NCI-H748 (cell line): ENCODE measurements around the gene XRRA1.

Experiments used
- DNase-seq: peaks from one replicate; lab custom pipeline; 2025; ENCODE audit not compliant: unreplicated experiment; lab: John Stamatoyannopoulos, UW

XRRA1 gene

DNA sequence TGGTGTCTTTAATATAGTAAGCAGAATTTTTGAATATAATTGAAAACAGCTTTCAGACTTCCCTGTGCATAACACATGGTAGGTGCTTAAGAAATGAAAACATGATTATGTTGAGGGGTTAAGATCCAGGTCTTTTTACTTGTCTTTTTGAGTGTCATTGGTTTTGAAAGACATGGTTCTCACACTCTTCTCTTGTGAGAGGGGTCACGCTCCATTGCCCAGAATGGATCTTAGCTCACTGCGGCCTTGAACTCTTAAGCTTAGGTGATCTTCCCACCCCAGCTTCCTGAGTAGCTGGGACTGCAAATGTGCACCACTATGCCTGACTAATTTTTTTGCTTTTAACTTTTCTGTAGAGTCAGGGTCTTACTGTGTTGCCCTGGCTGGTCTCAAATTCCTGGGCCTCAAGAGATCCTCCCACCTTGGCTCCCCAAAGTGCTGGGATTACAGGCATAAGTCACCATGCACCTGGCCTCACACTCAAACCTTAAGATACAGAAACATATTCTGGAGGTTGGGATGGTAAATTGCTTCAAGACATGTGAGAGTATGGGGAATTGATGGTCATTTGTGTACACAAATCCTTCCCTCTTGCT is 1.6 kb upstream of the XRRA1 start:
- no peak for DNase-seq

DNA sequence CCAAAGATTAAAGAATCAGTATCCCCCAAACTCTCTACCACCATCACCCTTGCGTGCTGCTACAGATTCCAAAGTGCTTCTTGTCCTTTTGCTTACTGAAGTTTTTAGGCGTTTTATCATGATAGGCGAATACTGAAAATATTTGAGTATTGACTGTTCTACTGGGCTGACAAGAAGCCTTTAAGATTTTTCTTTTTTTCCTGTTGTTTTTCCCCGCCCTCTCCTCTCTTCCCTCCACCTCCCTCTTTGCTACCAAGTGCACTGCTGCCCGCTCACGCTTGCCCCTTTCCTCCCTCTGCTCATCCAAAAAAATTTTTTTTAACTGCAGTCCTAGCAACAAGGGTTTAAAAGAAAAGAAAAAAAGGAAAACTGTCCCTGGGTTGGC is 854 bp upstream of the XRRA1 start:
- no peak for DNase-seq

DNA sequence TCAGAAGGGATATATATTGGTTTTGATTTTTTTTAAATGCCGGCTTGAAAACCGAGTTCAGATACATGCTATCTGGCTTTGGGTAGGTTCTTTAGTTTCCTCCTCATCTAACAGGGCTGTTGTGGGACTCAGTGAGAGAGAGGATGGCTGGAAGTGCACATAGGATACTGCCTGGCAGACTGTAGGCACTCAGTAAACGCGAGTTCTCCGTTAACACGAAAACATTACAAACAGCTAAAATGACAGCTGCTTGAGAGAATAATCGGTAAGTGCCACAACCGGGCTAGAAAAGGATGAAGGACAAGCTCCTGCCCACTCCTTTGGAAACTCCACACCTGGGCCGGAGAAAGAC is 369 bp downstream of the XRRA1 start:
- DNase-seq: no peak

DNA sequence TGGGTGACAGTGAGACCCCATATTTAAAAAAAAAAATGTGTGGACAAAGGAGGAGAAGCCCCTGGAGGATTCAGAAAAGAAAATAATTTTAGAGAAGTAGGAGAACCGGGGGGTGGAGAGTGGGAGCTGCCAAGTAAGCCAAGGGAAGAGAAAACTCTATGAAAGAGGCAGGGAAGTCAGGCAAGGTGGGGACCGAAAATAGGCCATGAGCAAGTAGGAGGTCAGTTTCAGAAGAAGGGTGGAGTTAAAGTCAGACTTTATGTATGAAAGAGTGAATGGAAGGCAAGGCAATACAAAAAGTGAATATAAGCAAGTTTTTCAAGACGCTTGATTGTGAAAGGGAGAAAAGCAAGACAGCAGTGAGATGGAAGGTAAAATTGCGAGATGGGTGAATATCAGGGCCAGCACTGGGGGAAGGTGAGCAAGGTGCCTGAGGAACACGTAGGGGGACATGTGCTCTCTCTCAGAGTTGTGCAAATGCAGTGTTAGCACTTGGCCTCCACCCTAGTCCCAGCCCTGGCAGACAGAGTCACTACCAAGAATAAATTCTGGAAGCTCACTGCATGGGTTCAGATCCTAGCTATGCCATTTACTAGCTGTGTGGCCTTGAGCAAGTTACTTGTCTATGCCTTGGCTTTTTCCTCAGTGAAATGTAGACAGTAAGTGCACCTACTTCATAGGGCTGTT is 6.7 kb downstream of the XRRA1 start:
- DNase-seq: no peak

DNA sequence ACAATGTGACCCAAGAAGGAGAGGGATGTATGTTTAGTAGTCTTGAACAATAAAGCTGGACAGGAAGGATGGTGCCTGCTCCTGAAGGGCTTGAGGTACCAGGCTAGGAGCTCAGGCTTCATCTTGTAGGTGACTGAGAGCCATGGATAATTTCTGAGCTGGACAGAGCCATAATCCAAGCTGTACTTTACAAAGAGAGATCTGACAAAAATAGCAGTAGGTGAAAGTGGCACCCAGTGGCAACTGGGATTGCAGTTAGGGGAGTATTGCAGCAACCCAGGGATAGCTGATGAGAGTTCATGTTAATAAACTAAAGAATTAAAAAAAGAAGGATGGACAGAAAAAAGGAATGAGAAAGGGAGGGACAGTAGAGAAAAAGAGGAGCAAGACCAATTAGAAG is 7.4 kb downstream of the XRRA1 start:
- DNase-seq: no peak

DNA sequence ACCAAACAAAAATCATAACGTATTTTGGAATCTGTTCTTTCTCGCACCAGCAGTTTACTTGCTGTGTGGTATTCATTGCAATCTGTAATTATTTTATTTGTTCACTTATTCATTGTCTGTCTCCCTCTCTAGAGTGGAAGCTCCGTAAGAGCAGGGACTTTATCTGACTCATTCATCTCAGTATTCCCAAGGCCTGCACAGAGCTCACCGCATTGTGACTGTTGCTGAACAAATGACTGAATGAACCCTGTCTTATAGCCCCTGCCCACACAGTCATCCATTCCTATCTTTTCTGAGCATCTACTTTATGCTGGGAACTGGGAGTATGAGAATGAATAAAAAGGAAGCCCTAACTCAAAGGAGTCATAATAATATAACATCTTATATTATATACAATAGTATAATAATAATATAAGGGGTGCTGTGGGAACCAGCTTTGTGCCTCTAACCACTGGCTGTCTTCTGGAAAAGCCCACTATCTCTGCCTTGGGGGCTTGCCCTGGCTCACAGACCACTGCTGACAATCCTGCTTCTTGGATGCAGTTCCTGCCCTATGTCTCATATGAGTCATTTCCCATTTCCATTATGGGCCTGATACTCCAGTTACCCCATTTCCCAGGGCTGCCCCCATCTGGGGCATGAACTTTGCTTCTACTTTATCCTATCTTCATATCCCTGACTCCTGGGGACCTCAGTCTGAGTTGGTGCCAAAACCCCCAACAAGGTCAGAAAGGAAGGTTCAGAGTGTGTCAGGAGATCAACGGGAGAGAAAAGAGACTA is 11.0 kb downstream of the XRRA1 start:
- DNase-seq: no peak

DNA sequence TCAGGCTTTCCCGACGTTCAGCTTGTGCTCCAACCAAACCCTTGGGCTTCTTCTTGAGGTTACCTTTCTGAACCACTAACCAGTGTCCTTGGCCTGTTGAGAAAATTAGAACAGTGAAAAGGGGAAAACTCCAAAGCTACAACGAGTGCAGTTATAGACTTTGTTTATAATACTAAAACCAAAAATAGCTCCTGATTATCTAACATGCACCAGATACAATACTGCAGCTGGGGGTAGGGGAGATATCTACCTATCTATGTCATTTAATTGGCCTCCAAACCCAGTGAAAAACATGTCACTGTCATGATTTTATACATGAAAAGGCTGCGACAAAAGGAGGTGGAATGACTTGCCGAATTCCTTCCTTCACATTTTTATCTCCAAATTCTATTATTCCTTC is 11.9 kb downstream of the XRRA1 start:
- no peak for DNase-seq

DNA sequence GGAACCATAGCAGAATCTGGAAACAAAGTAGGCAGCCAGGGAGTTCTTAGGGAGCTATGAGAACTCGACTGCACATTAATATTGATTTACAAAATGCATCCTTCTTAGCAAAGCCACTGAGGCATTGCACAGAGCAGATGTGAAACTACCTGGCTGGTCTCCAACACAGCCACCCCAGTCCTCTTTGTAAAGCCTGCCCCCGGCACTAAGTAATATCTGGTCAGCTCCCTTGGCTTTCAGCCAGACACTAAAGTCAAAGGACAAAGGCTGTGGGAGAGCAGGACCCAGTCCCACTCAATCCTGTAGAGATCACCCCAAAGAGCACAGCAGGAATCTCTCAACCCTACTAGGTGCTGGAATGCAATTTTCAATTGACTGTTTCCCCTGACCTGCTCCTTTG is 12.8 kb downstream of the XRRA1 start:
- DNase-seq: no peak

DNA sequence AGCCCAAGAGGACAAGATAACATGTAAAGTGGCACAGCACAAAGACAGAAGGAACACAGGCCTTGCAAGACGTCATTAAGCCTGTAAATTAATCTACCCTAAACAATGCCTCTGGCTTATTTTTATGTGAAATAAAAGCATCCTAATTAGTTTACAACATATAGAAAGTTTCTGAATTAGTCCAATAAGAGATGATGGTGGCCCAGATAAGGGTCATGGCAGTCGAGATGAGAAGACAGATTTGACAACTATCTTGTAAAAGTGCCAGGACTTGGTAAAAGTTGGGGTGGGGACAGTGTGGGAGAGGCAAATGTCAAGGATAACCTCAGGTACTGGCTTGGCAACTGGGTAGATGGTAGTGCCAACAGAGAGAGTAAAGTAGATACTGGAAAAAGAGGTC is 13.6 kb downstream of the XRRA1 start:
- no peak for DNase-seq

DNA sequence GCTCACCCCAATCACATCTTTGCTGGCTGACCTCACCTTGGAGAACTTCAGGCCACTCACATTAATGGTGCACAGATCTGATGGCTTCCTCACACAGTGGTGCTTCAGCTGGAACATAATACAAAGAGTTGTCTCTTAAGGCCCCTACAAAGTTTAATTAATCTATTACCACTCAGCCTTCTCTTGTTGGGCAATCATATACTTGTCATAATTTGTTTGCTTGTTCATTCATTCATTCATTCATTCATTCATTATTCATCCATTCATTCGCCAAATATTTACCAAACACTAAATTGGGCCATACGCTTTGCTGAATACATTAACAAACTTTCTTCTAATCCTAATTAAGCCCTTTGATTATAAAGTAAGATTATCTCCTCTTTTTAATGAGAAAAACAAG is 15.1 kb downstream of the XRRA1 start:
- DNase-seq: no peak

DNA sequence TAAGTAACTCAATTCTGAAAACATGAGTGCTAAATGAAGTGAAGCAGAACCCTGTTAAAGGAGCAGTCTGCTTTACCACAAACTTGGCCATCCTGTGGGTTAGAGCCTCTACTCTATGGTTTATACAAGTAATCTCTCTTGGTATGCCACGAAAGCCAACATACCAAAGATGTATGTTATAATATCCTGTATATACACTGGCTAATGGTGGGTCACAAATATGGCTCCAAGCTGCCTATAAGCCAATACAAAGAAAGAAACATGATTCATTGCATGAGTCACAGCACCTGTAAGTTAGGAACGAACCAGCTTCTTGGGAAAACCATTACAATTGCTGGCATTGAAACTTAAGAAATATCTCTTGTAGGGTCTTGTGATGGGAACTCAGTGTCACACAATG is 16.1 kb downstream of the XRRA1 start:
- DNase-seq: no peak

DNA sequence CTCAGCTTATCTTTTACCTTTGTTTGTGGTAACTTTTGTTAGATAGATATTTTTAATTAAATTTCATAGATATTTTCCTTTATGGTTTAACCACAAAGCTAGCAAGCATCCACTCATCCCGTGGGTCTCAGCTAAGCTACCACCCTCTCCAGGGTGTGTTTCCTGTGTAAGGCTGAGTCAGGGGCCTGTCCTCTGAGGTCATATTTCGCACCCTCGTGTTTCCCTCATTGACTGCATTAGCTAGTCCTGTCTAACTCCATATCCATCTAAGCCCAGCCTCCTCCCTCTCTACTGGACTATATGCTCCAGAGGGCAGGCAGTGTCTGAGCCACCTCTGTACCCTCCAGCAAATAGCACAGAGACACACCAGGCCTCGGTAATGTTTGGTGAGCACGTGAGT is 16.7 kb downstream of the XRRA1 start:
- no peak for DNase-seq

DNA sequence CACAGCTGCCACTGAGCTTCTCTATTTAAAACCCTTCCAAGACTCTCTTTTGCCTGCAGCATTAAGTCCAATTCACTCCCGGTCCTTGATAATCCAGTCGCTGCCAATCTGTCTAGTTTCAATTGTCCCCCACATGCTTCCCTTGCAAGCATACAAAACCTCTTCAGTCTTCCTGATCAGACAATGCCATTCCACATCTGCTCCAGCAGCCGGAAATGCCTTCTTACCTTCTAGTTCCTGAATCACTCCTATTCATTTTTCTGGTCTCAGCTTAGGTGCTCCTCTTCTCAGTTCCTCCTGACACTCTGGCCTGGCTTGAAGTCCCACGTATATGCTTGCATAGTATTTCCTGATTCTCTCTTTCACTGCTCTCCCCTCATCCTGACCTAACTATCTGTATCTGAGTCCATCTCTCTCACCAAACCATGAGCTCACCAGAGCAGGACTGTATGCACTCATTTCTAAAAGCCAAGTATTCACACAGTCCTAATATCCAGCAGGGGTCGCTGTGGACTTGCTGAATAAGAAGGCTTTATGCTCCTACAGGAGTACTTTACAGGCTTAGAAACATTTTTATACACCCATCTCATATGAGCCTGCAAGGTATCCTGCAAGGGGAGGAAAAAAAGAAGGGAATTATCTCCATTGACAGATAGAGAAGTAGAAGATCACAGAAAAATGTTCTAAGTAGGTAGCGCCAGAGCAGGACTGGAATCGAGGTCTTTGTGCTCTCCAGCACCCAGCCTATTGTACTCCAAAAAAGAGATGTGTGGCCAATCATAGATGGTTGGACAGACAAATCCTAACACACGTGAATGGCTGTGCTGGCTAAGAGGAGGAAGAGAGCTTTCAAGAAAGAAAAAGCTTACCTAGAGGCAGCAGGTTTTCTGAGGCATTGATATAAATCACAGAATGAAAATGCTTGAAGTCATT is 19.2 kb downstream of the XRRA1 start:
- peak; percentile 86 for DNase-seq

DNA sequence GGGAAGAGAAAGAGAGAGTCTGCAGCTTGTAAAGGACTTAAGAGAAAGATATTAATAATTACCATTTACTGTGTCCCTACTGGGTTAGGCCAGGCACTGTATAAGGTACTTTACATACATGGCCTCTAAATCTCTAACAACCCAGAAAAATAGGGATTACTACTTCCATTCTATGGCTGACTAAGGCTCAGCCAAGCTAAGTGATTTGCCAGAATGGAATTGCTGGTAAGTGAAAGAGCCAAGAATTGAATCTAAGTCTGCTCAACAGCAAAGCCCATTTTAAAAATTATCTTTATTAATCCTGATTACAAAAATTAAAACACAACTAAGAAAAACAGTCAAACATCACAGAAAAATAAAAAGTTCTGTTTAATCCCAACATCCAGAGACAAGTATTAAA is 21.4 kb downstream of the XRRA1 start:
- no peak for DNase-seq

DNA sequence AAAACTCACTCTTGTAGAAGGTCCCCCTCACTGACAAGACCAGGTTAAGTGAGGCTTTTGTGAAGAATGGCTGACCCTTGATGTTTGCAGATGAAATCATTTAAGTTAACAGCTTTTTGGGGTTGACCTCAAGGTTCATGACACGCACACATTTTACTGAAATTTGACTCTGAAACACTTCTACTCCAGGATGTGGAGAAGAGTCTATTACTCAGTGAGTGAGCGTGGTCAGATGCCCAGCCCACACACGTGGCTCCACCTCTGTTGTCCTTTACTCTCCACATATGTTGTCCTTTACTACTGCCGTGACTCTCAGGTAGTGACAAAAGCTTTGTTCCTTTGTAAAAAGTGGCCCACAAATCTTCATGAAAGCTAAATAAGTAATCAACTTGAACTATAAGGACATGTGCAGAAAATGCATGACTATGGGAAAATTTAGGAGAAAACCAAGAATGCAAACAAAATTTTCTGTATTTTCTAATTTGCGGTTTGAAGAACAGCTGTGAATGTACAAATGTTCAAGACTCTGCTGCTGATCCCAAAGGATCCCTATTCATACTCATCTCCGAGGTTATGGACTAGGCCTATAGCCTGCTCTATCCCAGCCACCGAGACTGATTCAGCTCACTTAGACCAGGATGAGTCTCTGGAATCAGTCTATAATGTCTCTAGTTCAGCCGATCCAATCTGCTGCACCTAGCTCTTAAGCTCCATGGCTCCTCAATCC is 22.4 kb downstream of the XRRA1 start:
- no peak for DNase-seq

DNA sequence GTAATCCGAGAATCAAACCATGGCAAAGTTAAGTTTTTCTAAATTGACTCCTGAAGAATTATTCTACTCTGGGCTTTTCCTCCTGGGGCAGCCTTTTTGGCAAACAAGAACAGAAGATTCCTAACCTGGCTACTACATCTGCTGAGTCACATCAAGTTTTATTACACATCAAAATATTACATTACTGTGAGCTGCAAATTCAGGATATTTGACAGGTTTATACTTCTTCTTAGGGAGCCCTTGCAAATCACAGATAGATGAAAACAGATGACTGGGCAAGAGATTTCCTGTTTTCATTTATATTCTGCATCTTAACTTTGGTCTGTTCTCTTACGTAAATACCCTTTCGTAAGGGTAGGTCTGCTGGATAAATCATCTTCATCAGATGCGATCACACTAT is 23.6 kb downstream of the XRRA1 start:
- DNase-seq: no peak

DNA sequence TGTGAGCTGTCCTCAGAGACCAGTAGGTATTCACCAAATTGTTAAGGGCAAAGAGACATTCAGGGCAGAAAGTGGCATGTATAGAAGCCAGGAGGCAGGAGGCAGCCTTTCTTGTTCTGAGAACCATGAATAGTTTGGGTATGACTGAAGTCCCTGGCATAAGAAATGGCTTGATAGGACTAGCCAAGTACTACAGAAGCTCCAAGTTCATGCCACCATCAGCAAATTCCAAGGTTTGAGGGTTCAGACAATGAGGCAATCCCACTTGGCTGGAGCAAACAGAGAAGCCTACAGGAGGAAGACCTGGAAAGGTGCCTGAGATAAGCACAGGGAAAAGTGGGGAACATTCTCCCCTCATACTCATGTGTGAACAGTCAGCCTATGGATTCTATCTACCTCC is 25.8 kb downstream of the XRRA1 start:
- DNase-seq: no peak

DNA sequence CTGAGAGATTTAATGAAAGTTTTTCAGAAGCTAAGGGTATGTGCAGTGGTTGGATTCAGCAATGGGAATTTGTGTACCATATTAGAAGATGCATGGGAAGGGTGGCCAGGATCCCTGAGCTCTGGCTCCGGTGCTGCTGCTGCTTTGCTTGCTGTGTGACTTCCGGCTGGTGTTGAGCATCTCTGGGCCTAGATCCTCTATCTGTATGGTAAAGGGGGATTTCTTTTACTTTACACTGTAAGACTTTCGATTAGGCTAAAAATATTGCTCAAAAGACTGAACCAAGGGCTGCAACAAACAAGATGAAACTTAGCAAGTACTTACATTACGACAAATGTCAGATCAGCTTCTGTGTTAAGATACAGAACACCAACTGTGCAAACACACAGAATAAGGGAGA is 39.1 kb downstream of the XRRA1 start:
- no peak for DNase-seq

DNA sequence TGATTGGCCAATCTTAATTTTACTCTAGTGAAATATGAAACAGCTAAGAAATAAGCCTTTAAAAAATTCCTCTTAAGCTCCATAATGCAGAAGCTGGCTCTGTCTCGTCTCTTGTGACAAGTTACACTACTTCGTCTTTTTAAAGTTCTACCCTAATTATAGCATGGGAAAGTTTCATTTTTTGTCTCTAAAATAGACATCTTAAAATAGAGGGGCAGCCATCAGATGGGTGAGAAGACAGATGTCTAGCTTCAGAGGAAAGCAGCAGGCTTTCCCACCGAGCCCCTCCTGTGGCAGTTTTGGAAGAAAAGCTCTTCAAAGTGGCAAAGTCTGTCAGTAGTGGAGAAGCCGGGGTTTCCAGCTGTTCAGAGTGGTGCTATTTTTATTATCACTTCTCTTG is 39.5 kb downstream of the XRRA1 start:
- DNase-seq: no peak

DNA sequence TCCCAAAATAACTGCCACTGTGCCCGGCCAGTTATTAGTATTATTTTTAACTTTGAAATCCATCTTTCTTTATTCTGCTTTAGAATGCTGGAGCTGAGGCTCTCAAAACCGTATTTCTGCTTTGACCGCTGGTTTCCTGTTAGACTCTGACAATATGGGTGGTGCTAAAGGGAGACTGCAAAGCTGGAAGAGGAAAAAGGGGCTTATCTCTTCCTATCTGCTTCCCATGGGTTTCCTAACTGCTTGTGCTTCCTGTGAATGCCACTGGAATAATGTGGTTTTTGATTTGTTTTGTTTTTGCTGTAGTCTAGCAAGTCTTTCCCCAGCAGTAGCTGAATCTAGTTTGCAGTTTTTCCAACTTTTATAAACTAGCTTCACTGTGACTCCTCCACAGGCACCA is 43.6 kb downstream of the XRRA1 start:
- DNase-seq: no peak

DNA sequence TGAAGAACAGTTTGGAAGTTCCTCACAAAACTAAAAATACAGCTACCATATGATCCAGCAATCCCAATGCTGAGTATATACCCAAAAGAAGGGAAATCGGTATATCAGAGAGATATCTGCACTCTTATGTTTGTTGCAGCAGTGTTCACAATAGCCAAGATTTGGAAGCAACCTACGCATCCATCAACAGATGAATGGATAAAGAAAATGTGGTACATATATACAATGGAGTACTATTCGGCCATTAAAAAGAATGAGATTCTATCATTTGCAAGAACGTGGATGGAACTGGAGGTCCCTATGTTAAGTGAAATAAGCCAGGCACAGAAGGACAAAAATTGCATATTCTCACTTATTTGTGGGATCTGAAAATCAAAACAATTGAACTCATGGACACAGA is 46.5 kb downstream of the XRRA1 start:
- no peak for DNase-seq
